Endometrial microvascular endothelial cells (primary cell): Measurements from ENCODE around the gene CTDP1. TPM values are rescaled to one million over a fixed set of nuclear protein-coding genes. Genes with fewer than 3 reads are reported as not detected.
"Not testable (repeated sequence)": the region's sequence is repeated elsewhere in the genome, so short reads cannot be mapped to it uniquely, and the experiment has no call there.

Experiments used
- in situ Hi-C: cut with HindIII; loops from 2 replicates; pipeline ENCODE4 v1.10.0; 2017; ENCODE audit warnings: low sequenced_read_pairs, low pct_unique_long_range_greater_than_20kb; ENCODE audit errors: inconsistent ontology term
- total RNA-seq: library from RNA; depleted of rRNA; stranded (reverse); fragments of >200 nt; gene quantifications from one replicate; pipeline ENCODE4 v1.2.3, GENCODE V29; 2015; ENCODE audit errors: inconsistent ontology term

CTDP1 gene
- total RNA-seq, 1 donor from 2014 or later: 26.1 TPM

DNA sequence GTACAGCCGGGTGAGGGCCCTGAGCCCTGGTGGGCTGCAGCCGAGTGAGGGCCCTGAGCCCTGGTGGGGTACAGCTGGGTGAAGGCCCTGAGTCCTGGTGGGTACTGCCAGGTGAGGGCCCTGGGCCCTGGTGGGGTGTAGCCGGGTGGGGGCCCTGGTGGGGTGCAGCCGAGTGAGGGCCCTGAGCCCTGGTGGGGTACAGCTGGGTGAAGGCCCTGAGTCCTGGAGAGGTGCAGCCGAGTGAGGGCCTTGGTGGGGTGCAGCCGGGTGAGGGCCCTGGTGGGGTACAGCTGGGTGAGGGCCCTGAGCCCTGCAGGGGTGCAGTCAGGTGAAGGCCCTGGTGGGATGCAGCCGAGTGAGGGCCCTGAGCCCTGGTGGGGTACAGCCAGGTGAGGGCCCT lies 37.5 kb downstream of the CTDP1 start:
- in situ Hi-C loops: no loop called here

DNA sequence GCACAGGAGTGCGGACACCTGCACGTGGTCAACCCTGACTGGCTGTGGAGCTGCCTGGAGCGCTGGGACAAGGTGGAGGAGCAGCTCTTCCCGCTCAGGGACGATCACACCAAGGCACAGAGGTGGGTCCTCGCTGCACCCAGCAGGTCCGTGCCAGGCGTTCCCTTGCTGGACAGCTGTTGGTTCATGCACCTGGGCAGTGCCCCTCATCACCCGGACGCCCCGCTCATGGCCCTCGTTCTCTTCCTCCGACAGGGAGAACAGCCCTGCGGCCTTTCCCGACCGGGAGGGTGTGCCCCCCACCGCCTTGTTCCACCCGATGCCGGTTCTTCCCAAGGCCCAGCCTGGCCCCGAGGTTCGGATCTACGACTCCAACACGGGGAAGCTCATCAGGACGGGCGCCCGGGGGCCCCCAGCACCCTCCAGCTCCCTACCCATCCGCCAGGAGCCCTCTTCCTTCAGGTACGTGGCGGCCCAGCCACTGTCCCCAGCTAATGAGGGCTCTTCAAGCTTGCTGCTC lies 38.0 kb downstream of the CTDP1 start:
- in situ Hi-C loops: no loop called here

- in situ Hi-C loops: no loop called here
Observed at GRCh38 chr18:79718126-79718525, 38.5 kb downstream of the CTDP1 start.

DNA sequence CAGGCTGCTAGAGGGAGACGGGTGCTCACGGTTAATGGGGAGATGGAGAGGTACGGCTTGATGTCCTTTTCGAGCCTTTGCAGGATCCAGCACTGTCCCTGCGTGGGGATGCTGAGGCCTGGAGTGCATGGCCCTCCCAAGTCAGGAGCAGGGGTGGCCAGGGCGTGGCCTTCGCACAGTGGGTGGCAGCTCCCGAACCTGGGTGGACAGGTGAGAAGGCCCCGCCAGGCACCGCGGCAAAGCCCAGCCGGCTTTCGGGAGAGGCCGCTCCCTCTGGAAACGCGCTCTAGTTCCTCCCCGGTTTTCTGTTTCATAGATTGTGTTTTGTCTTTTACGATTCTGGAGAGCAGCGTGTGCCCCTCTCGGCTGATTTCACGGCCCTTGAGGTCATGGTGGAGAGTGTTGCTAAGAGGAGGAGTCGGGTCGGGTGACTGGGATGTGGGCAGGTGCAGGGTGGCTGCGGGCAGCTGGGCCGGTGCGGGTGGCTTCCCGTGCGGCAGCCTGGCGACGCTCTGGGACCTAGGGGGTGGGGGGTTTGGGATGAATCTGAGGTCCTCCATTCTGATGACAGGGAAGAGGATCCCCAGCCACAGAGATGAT lies 39.4 kb downstream of the CTDP1 start:
- in situ Hi-C loops: no loop called here

DNA sequence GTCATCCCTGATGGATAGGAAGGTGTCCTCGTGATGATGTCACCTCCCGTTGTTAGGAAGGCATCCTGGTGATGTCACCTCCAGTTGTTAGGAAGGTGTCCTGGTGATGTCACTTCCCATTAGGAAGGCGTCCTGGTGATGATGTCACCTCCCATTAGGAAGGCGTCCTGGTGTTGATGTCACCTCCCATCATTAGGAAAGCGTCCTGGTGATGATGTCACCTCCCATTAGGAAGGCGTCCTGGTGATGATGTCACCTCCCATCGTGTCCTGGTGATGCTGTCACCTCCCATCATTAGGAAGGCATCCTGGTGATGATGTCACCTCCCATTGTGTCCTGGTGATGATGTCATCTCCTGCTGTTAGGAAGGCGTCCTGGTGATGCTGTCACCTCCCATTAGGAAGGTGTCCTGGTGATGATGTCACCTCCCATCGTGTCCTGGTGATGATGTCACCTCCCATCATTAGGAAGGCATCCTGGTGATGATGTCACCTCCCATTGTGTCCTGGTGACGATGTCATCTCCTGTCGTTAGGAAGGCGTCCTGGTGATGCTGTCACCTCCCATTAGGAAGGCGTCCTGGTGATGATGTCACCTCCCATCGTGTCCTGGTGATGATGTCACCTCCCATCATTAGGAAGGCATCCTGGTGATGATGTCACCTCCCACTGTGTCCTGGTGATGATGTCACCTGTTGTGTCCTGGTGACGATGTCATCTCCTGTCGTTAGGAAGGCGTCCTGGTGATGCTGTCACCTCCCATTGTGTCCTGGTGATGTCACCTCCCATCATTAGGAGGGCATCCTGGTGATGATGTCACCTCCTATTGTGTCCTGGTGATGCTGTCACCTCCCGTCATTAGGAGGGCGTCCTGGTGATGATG lies 40.1 kb downstream of the CTDP1 start:
- in situ Hi-C loops: not testable (repeated sequence)

- in situ Hi-C loops: no loop called here
Observed at GRCh38 chr18:79720359-79720733, 40.7 kb downstream of the CTDP1 start.

DNA sequence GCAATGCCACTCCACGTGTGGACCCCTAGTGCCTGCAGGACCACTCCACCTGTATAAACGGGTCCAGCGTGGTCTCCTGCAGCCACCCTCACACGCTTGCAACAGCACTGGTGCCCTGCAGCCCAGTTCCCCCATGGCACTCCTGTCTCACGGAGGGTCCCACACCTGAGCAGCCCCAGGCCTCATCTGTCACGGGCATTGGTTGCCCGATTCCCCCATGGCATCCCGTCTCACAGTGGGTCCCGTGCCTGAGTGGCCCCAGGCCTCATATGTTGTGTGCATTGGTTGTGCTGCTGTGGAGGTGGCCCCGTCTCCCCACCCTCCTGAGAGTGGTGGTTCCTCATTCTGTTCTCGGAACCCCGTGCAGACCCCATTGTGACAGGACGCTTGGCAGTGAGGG lies 43.4 kb downstream of the CTDP1 start:
- in situ Hi-C loops: no loop called here

- in situ Hi-C loops: no loop called here
Observed at GRCh38 chr18:79723628-79724027, 44.0 kb downstream of the CTDP1 start.

GRCh38 chr18:79724299-79725080 lies 44.9 kb downstream of the CTDP1 start:
- in situ Hi-C loops: no loop called here

DNA sequence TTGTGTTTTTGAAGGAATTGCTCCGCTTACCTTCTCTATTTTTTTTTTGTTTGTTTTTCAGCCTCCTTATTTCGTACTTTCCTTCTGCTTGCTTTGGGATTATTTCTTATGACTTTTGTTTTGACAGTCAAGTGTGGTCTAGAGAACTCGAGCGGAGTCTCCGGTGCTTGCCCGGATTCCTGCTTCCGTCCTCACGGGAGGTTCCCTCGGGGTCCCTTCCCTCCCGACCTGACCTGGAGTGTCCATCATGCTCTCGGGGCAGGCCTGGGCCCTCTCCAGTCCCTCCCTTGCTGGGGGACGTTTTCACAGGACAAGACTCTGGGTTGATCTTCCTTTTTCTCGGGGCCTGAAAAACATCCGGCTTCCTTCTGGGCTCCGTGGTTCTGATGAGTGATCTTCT lies 45.9 kb downstream of the CTDP1 start:
- in situ Hi-C loops: no loop called here

- in situ Hi-C loops: no loop called here
Observed at GRCh38 chr18:79726721-79727120, 47.1 kb downstream of the CTDP1 start.

- in situ Hi-C loops: no loop called here
Observed at GRCh38 chr18:79727211-79727610, 47.6 kb downstream of the CTDP1 start.

- in situ Hi-C loops: no loop called here
Observed at GRCh38 chr18:79728931-79729586, 49.5 kb downstream of the CTDP1 start.

GRCh38 chr18:79729611-79730010 lies 50.0 kb downstream of the CTDP1 start:
- in situ Hi-C loops: no loop called here

DNA sequence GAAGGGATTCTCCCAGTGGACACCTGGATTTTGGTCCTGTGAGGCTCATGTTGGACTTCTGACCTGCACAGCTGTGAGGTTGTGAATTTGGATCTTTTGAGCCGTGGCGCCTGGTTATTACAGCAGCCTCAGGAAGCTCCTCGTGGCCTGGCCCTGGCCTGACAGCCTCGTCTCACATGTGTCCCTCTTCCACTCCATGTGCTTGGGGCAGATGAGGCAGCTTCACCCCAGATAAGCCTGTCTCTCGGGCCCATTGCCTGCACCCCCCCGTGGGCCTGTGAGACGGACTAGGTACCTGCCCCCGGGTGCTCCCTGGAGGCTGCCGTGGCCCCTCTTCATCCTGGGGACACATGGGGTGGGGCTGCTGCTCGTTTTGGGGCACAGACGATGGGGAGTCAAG lies 51.2 kb downstream of the CTDP1 start:
- in situ Hi-C loops: no loop called here

- in situ Hi-C loops: not testable (repeated sequence)
Observed at GRCh38 chr18:79731881-79732720, 52.5 kb downstream of the CTDP1 start.

DNA sequence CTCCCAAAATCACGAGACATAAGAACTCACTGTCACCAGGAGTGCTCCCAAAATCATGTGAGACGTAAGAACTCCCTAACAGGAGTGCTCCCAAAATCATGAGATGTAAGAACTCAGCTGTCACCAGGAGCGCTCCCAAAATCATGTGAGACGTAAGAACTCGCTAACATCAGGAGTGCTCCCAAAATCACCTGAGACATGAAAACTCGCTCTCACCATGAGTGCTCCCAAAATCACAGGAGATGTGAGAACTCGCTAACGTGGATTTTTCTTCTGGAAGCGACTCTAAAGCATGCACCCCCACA lies 53.1 kb downstream of the CTDP1 start:
- in situ Hi-C loops: no loop called here

DNA sequence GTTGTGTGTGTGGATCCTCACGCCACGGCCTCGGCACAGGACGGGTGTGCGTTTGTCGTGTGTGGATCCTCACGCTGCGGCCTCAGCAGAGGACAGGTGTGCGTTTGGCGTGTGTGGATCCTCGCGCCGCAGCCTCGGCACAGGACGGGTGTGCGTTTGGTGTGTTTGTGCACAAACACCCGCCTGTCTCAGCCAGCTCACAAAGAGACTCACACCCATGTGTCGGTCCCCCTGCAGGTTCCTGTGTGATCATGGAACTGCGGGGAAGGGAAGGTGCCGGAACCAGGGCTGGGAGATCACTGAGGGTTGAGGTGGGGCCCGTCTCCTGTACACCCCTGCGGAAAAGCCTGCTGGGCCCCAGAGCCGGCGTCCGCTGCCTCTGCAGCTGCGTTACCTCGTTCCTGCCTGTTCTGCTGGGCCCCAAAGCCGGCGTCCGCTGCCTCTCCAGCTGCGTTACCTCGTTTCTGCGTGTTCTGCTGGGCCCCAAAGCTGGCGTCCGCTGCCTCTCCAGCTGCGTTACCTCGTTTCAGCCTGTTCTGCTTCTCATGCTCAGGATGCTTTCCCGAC lies 53.6 kb downstream of the CTDP1 start:
- in situ Hi-C loops: no loop called here
